GM12875 (cell line): ENCODE data around the gene TAPBPL.
A peak's percentile ranks its signal among the peaks of the same experiment; 100 is the strongest.

ENCODE experiments used
- H3K4me3 ChIP-seq: one replicate; pipeline ENCODE4 v1.5.1; 2011; ENCODE audit warnings: low read depth, low read length, control low read depth
- TF ChIP-seq, protein P1 (sequence below): IDR thresholded peaks from 2 replicates; pipeline ENCODE4 v1.5.1; 2011; ENCODE audit warnings: low read depth, mild to moderate bottlenecking, control low read depth, inconsistent platforms, low read length, moderate library complexity, borderline replicate concordance; ENCODE audit not compliant: insufficient read depth

TAPBPL gene, protein sequence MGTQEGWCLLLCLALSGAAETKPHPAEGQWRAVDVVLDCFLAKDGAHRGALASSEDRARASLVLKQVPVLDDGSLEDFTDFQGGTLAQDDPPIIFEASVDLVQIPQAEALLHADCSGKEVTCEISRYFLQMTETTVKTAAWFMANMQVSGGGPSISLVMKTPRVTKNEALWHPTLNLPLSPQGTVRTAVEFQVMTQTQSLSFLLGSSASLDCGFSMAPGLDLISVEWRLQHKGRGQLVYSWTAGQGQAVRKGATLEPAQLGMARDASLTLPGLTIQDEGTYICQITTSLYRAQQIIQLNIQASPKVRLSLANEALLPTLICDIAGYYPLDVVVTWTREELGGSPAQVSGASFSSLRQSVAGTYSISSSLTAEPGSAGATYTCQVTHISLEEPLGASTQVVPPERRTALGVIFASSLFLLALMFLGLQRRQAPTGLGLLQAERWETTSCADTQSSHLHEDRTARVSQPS

DNA sequence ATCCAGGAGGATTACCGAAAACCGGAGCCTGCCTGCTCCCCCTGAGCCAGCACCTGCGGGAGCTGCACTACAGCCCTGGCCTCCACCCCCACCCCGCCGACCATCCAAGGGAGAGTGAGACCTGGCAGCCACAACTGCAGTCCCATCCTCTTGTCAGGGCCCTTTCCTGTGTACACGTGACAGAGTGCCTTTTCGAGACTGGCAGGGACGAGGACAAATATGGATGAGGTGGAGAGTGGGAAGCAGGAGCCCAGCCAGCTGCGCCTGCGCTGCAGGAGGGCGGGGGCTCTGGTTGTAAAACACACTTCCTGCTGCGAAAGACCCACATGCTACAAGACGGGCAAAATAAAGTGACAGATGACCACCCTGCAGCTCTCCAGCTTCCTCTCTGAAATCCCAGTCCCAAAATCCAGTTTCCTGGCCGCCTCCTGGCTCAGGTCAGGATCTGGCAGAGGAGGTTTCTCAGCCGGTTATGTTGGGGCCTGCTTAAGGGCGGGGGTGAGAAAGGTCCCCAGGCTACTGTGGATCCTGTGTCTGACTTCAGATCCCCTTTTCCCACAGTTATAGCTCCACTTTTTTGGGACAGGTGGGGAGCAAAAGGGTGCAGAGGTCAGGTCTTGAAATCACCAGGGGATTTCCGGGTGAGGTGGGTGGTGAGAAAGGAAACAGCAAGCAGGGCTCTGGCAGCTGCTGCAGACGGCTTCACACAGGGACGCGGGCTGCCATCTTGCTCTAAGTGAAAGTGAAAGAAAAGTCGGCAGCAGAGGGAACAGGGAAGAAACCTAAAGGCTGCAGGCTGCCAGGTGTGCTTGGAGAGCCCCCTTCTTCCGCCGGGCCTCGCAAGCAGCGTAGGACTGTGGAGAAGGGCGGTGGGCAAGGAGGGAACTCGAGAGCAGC lies at the start of gene TAPBPL:
Gene TAPBPL, plus strand, starts transcription at position 695 of the 897 bp plus-strand sequence. CDS start 207 bp downstream, outside the sequence.
- TF ChIP-seq, protein P1, sequence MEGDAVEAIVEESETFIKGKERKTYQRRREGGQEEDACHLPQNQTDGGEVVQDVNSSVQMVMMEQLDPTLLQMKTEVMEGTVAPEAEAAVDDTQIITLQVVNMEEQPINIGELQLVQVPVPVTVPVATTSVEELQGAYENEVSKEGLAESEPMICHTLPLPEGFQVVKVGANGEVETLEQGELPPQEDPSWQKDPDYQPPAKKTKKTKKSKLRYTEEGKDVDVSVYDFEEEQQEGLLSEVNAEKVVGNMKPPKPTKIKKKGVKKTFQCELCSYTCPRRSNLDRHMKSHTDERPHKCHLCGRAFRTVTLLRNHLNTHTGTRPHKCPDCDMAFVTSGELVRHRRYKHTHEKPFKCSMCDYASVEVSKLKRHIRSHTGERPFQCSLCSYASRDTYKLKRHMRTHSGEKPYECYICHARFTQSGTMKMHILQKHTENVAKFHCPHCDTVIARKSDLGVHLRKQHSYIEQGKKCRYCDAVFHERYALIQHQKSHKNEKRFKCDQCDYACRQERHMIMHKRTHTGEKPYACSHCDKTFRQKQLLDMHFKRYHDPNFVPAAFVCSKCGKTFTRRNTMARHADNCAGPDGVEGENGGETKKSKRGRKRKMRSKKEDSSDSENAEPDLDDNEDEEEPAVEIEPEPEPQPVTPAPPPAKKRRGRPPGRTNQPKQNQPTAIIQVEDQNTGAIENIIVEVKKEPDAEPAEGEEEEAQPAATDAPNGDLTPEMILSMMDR, result no peak
- peak within 1 kb of the TSS; percentile 83 for H3K4me3 ChIP-seq

DNA sequence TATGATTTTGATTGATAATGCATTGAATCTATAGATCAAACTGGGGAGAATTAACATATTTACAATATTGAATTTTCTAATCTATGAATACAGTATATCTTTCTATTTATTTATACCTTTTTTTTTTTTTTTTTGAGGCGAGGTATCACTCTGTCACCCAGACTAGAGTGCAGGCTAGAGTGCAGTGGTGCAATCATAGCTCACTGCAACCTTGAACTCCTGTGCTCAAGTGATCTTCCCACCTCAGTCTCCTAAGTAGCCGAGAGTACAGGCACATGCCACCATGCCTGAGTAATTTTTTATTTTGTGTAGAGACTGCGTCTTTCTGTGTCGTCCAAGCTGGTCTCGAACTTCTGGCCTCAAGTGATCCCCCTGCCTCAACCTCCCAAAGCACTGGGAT lies 47.5 kb upstream of the TAPBPL start:
- TF ChIP-seq, protein P1, result no peak
- H3K4me3 ChIP-seq, result no peak overlapping the region

DNA sequence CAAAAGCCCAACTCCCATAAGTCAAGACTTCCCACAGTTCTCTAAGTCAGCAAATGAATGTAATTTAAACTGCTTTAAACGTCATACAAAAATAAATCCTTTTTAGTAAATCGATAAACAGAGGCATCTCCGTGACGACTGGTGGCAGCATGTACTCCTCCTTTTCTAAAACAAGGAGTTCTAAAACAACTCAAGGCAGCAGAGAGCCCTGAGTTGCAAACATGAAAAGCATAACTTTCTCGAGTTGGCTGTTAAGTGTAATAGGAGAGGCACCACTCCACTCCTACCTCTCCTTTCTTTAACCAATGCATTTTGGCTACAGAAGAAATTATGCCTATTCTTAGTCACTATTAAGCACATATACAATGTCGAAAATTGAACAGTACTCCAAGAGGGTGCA lies 45.9 kb upstream of the TAPBPL start:
- TF ChIP-seq, protein P1, result no peak
- H3K4me3 ChIP-seq, result no peak overlapping the region

DNA sequence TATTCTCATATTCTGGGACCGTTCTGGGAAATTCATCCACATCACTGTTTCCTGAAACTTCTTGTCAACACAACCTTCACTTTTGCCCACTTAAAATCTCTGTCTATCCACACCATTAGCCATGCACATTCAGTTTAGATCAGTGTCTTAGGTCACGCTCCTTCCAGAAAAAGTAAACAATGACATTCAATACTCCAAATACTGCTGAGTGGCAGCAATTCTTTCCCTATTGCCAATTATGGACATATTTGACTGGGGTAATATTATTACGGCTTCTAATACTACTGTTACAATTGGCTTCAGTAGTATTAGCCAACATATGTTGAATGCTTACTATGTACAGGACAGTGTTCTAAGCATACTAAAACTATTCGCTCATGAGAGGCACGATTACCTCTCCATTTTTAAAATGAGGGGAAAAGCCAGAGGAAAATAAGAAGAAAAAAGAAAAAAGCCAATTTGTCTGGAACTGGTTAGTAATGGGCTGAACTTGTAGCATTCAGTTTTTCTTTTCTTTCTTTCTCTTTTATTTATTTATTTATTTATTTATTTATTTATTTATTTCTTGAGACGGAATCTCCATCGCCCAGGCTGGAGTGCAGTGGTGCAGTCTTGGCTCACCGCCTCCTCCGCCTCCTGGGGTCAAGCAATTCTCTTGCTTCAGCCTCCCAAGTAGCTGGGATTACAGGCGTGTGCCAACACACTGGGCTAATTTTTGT lies 44.4 kb upstream of the TAPBPL start:
- H3K4me3 ChIP-seq, result no peak overlapping the region
- TF ChIP-seq, protein P1, result no peak

DNA sequence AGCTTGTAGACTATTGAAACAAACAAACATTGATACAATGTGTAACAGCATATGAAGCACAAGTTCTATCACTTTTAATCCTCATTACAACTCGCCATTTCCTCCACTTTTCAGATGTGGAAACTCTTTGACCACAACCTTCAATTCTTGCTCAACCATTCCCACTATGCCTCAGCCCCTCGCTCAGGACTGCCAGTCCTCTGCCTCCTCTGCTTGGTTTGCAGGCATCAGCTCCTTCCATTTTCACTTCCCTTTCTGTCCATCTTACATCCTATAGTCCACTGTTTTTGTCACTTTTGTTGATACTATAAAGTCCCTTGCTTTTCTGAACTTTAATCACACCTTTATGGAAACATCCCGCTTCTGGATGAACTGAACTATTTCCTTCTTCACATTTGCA lies 35.2 kb upstream of the TAPBPL start:
- no peak overlapping the region for H3K4me3 ChIP-seq
- TF ChIP-seq, protein P1, result no peak

DNA sequence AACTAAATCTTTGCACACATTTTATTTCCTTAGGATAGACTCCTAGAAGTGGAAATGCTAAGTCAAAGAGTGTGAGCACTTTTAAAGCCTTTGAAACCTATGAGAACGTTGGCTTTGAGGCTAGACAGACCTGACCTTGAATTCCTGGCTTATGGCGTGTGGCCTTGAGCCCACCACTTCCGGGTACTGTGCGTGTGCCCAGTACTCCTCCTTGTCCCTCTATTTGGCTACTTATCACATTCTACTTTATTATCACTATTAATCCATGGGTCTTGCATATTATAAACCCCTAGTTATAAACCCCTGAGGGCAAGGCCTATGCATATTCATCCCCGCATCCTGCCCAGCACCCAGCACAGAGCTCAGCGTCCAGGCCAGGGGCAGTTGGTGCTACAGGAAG lies 33.0 kb upstream of the TAPBPL start:
- no peak overlapping the region for H3K4me3 ChIP-seq
- TF ChIP-seq, protein P1, result no peak
